Astrocyte (in vitro differentiated cells and primary cell): ENCODE measurements around the gene NMNAT3. TPM values are rescaled to one million over a fixed set of nuclear protein-coding genes. Genes with fewer than 3 reads are reported as not detected.

Experiments
- DNase-seq: peaks from one replicate; pipeline ENCODE4 v3.0.0-alpha.2; 2010; ENCODE audit warnings: low read depth
- FAIRE-seq: peaks from 2 replicates; lab custom pipeline; 2011; peaks lifted over from hg19 to GRCh38; lab: Jason Lieb, UNC
- H2AFZ ChIP-seq: 2 replicates; pipeline ENCODE4 v1.6.0; 2012; ENCODE audit warnings: low read depth, low read length, inconsistent platforms
- H3K27ac ChIP-seq: 2 replicates; pipeline ENCODE4 v1.5.1; 2011; ENCODE audit warnings: low read depth, low read length, inconsistent platforms
- H3K27me3 ChIP-seq: 2 replicates; pipeline ENCODE4 v1.6.0; 2011; ENCODE audit warnings: low read length, inconsistent platforms; ENCODE audit not compliant: insufficient read depth
- H3K36me3 ChIP-seq: 2 replicates; pipeline ENCODE4 v1.5.1; 2011; ENCODE audit warnings: low read length, inconsistent platforms; ENCODE audit not compliant: insufficient read depth
- H3K4me1 ChIP-seq: 2 replicates; pipeline ENCODE4 v1.5.1; 2011; ENCODE audit warnings: low read length, inconsistent platforms; ENCODE audit not compliant: insufficient read depth
- H3K4me2 ChIP-seq: 2 replicates; pipeline ENCODE4 v1.6.0; 2012; ENCODE audit warnings: low read length, inconsistent platforms
- H3K4me3 ChIP-seq: 2 replicates; pipeline ENCODE4 v1.5.1; 2011; ENCODE audit warnings: low read depth, mild to moderate bottlenecking, low read length, inconsistent platforms; ENCODE audit not compliant: insufficient read depth
- H3K79me2 ChIP-seq: 2 replicates; pipeline ENCODE4 v1.6.0; 2012; ENCODE audit warnings: mild to moderate bottlenecking, low read length, inconsistent platforms; ENCODE audit not compliant: insufficient read depth
- H3K9ac ChIP-seq: 2 replicates; pipeline ENCODE4 v1.6.0; 2012; ENCODE audit warnings: mild to moderate bottlenecking, low read length, inconsistent platforms
- H3K9me3 ChIP-seq: 2 replicates; pipeline ENCODE4 v1.5.1; 2012; ENCODE audit warnings: low read depth, mild to moderate bottlenecking, low read length, inconsistent platforms; ENCODE audit not compliant: insufficient read depth
- H4K20me1 ChIP-seq: 2 replicates; pipeline ENCODE4 v1.6.0; 2012; ENCODE audit warnings: low read length, inconsistent platforms; ENCODE audit not compliant: insufficient read depth
- H3K27ac Mint-ChIP-seq: one replicate; pipeline ENCODE4 v1.8.0; 2021; ENCODE audit warnings: mild to moderate bottlenecking, mixed read lengths; ENCODE audit not compliant: unreplicated experiment
- H3K27me3 Mint-ChIP-seq: one replicate; pipeline ENCODE4 v1.8.0; 2021; ENCODE audit warnings: low read depth, mixed read lengths; ENCODE audit not compliant: unreplicated experiment
- H3K36me3 Mint-ChIP-seq: one replicate; pipeline ENCODE4 v1.8.0; 2021; ENCODE audit warnings: low read depth, mixed read lengths; ENCODE audit not compliant: unreplicated experiment
- H3K4me1 Mint-ChIP-seq: one replicate; pipeline ENCODE4 v1.8.0; 2021; ENCODE audit warnings: low read depth, mixed read lengths; ENCODE audit not compliant: unreplicated experiment
- H3K4me3 Mint-ChIP-seq: one replicate; pipeline ENCODE4 v1.8.0; 2021; ENCODE audit warnings: mild to moderate bottlenecking, moderate library complexity, mixed read lengths; ENCODE audit not compliant: unreplicated experiment
- H3K9me3 Mint-ChIP-seq: one replicate; pipeline ENCODE4 v1.8.0; 2021; ENCODE audit warnings: mild to moderate bottlenecking, mixed read lengths; ENCODE audit not compliant: unreplicated experiment
- CTCF ChIP-seq: IDR thresholded peaks from 2 replicates; pipeline ENCODE4 v1.5.1; 2011; ENCODE audit warnings: low read depth, mild to moderate bottlenecking, inconsistent platforms, low read length, moderate library complexity; ENCODE audit not compliant: insufficient read depth
- EZH2 ChIP-seq: IDR thresholded peaks from 2 replicates; pipeline ENCODE4 v1.6.1; 2012; ENCODE audit warnings: mild to moderate bottlenecking, low read length, inconsistent platforms; ENCODE audit not compliant: insufficient read depth
- total RNA-seq: library from RNA; stranded (reverse); gene quantifications from 2 replicates; pipeline ENCODE4 v1.2.1, GENCODE V29; 2021

The NMNAT3 gene
- total RNA-seq, 1 donor from 2014 or later: 1.3 TPM

GRCh38 chr3:139541532-139542288, 136.1 kb downstream of the NMNAT3 start:
- no peak overlapping the region for H3K4me3 Mint-ChIP-seq
- H3K27ac ChIP-seq: peak overlapping the region; percentile 95
- peaks cover 34% of the 10 kb centered on the region for H3K4me1 ChIP-seq
- peaks cover 53% of the 10 kb centered on the region for H3K79me2 ChIP-seq
- peaks cover 6% of the 10 kb centered on the region for H3K36me3 ChIP-seq
- H3K27ac Mint-ChIP-seq: no peak overlapping the region
- peaks cover 12% of the 10 kb centered on the region for H3K36me3 Mint-ChIP-seq
- H3K4me3 ChIP-seq: no peak overlapping the region
- DNase-seq (no peak), FAIRE-seq (no peak)
- TF ChIP-seq CTCF (no peak), EZH2 (no peak)
- no peaks in the 10 kb centered on the region for H4K20me1 ChIP-seq
- peak overlapping the region; percentile 95 for H3K4me2 ChIP-seq
- H3K4me1 Mint-ChIP-seq: peaks cover 12% of the 10 kb centered on the region
- H3K9me3 ChIP-seq: no peaks in the 10 kb centered on the region
- H3K27me3 Mint-ChIP-seq: peaks cover 8% of the 10 kb centered on the region
- no peak overlapping the region for H3K9ac ChIP-seq
- peaks cover 18% of the 10 kb centered on the region for H3K9me3 Mint-ChIP-seq
- no peak overlapping the region for H2AFZ ChIP-seq
- H3K27me3 ChIP-seq: no peaks in the 10 kb centered on the region

- no peak for TF ChIP-seq CTCF
- H3K4me3 ChIP-seq: peak overlapping the region; percentile 77
- Mint-ChIP-seq H3K9me3 (peaks cover 19% of the 10 kb centered on the region), H3K27me3 (peaks cover 8% of the 10 kb centered on the region), H3K36me3 (peaks cover 12% of the 10 kb centered on the region), H3K4me1 (peaks cover 12% of the 10 kb centered on the region), H3K27ac (no peak overlapping the region), H3K4me3 (peak overlapping the region; percentile 71)
- H3K27me3 ChIP-seq: no peaks in the 10 kb centered on the region
- H3K36me3 ChIP-seq: peaks cover 13% of the 10 kb centered on the region
- H3K79me2 ChIP-seq: peaks cover 61% of the 10 kb centered on the region
- no peaks in the 10 kb centered on the region for H3K9me3 ChIP-seq
- H3K27ac ChIP-seq: peak overlapping the region; percentile 95
- H4K20me1 ChIP-seq: no peaks in the 10 kb centered on the region
- peak overlapping the region; percentile 96 for H3K9ac ChIP-seq
- H3K4me2 ChIP-seq: peak overlapping the region; percentile 95
- FAIRE-seq (no peak), DNase-seq (no peak)
- H3K4me1 ChIP-seq: peaks cover 42% of the 10 kb centered on the region
- no peak overlapping the region for H2AFZ ChIP-seq
Observed at GRCh38 chr3:139540651-139541531, 136.9 kb downstream of the NMNAT3 start.
